AG04449 (cell line): ENCODE results near the gene TMEM270.

Experiments used
- CTCF ChIA-PET: fragments of 350-600 bp; formaldehyde crosslinking; extraction: SDS; loops from one replicate; lab custom pipeline; 2021; ENCODE audit warnings: antibody characterized with exemption; lab: Yijun Ruan, JAX
- POLR2A ChIA-PET: fragments of 400-600, 350-600 bp; formaldehyde crosslinking; extraction: SDS; loops from one replicate; lab custom pipeline; 2020; ENCODE audit warnings: antibody characterized with exemption, inconsistent platforms; lab: Yijun Ruan, JAX
- DNase-seq: peaks from one replicate; pipeline ENCODE4 v3.0.0-alpha.2; 2010; ENCODE audit warnings: low read depth, low spot score
- H3K4me3 ChIP-seq: 2 replicates; pipeline ENCODE4 v1.5.1; 2011; ENCODE audit warnings: low read depth, mild to moderate bottlenecking, control low read depth, low read length
- TF ChIP-seq, protein P1 (sequence below): IDR thresholded peaks from one replicate; pipeline ENCODE4 v1.5.1; 2011; ENCODE audit warnings: mild to moderate bottlenecking, moderate library complexity, low read length, control low read depth, inconsistent platforms; ENCODE audit not compliant: insufficient read depth; ENCODE audit errors: missing control alignments

TMEM270 gene

GRCh38 chr7:73828107-73828803 is 32.7 kb upstream of the TMEM270 start:
- no peak for DNase-seq
- ChIA-PET POLR2A (interaction anchor here (0.8 kb wide), 1 partner anchor 9 kb away, joined by 3 read pairs; no protein-coding TSS in a partner anchor), CTCF (interaction anchor here (0.9 to 2.3 kb wide), 2 partner anchors 17 to 23 kb away, joined by 4 to 14 read pairs; no protein-coding TSS in a partner anchor)
- TF ChIP-seq, protein P1, sequence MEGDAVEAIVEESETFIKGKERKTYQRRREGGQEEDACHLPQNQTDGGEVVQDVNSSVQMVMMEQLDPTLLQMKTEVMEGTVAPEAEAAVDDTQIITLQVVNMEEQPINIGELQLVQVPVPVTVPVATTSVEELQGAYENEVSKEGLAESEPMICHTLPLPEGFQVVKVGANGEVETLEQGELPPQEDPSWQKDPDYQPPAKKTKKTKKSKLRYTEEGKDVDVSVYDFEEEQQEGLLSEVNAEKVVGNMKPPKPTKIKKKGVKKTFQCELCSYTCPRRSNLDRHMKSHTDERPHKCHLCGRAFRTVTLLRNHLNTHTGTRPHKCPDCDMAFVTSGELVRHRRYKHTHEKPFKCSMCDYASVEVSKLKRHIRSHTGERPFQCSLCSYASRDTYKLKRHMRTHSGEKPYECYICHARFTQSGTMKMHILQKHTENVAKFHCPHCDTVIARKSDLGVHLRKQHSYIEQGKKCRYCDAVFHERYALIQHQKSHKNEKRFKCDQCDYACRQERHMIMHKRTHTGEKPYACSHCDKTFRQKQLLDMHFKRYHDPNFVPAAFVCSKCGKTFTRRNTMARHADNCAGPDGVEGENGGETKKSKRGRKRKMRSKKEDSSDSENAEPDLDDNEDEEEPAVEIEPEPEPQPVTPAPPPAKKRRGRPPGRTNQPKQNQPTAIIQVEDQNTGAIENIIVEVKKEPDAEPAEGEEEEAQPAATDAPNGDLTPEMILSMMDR: no peak
- no peak overlapping the region for H3K4me3 ChIP-seq

- CTCF ChIA-PET: interaction anchor here (1.1 to 1.8 kb wide), 4 partner anchors 13 to 26 kb away, joined by 3 to 7 read pairs (median 5); no protein-coding TSS in a partner anchor
- TF ChIP-seq, protein P1: no peak
- POLR2A ChIA-PET: no interaction called here
- no peak for DNase-seq
- H3K4me3 ChIP-seq: no peak overlapping the region
These were observed 32.0 kb upstream of the TMEM270 start for GRCh38 chr7:73828972-73829371.

- ChIA-PET POLR2A (no interaction called here), CTCF (interaction anchor here (1.1 to 1.8 kb wide), 4 partner anchors 12 to 25 kb away, joined by 3 to 7 read pairs (median 5); no protein-coding TSS in a partner anchor)
- no peak overlapping the region for H3K4me3 ChIP-seq
- no peak for DNase-seq
- TF ChIP-seq, protein P1: no peak
These were observed 31.5 kb upstream of the TMEM270 start for GRCh38 chr7:73829505-73829904.

DNA sequence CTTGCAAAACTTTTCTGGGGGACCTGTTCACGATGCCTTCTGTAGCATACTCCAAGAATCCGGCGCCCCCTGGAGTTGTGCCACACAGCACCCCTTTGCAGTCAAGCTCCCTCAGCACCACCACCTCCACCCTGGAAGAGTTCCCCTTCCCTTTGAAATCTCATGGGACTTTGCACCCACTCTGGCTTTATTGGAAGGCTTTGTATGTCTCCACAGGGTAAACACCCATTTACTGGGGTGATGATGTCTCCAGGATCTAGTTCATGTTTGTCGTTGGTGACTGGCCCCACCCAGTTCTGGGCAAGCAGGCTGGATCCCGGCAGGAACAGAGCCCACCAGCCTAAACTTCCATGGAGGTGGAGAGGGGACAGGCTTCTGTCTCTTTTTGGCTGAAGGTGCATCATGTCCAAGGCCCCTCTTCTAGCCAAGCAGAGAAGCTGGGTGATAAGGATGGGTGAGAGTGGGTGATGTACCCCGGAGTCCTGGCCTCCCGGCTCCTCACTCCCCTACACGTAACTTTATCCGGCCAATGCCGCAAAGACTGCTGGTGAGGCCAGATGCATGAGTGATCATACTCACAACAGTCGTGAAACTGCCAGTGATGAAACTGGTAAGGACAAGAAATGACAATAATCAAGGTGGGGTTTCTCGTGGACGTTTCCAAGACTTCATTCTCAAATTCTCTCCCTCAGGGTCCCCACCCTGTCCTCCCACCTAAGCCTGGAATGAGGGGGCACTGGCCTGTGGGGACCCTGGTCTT is 30.9 kb upstream of the TMEM270 start:
- CTCF ChIA-PET: interaction anchor here (1.1 to 1.8 kb wide), 4 partner anchors 12 to 25 kb away, joined by 3 to 7 read pairs (median 5); no protein-coding TSS in a partner anchor
- POLR2A ChIA-PET: no interaction called here
- H3K4me3 ChIP-seq: no peak overlapping the region
- TF ChIP-seq, protein P1: no peak
- no peak for DNase-seq

DNA sequence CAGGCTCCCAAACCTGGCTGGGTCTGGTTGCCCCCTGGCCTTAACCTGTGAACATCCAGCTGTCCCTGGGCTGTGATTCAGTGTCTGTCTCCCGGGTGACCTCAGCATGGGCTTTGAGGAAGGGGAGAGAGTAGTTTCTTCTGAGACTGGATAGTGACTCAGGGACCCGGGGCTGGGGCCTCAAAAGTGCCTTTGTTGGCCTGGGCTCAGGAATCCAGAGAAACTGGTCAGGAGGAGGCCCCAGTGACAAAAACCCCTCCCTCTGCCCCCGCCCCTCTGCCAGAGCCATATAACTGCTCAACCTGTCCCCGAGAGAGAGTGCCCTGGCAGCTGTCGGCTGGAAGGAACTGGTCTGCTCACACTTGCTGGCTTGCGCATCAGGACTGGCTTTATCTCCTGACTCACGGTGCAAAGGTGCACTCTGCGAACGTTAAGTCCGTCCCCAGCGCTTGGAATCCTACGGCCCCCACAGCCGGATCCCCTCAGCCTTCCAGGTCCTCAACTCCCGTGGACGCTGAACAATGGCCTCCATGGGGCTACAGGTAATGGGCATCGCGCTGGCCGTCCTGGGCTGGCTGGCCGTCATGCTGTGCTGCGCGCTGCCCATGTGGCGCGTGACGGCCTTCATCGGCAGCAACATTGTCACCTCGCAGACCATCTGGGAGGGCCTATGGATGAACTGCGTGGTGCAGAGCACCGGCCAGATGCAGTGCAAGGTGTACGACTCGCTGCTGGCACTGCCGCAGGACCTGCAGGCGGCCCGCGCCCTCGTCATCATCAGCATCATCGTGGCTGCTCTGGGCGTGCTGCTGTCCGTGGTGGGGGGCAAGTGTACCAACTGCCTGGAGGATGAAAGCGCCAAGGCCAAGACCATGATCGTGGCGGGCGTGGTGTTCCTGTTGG is 30.0 kb upstream of the TMEM270 start, which contains the start of gene CLDN4:
Gene CLDN4 (plus strand): TSS at position 316 of the 903 bp plus-strand sequence. CDS start 206 bp downstream, at position 522.
- ChIA-PET CTCF (interaction anchor here (1.8 kb wide), 2 partner anchors 20 to 24 kb away, joined by 7 read pairs; no protein-coding TSS in a partner anchor), POLR2A (no interaction called here)
- no peak for DNase-seq
- TF ChIP-seq, protein P1: no peak
- no peak within 1 kb of the TSS for H3K4me3 ChIP-seq
